Stimulated activated CD4-positive, alpha-beta T cell treated with anti-CD3 and anti-CD28 coated beads, Interleukin-15, amount 100 ng/mL, for 1 hour (primary cell): ENCODE measurements around the gene CD70.
"Not testable (repeated sequence)": the region's sequence is repeated elsewhere in the genome, so short reads cannot be mapped to it uniquely, and the experiment has no call there.

Source experiments
- DNase-seq, 2 donors: peaks; one replicate each; pipeline ENCODE4 v3.0.0-alpha.2; 2020; ENCODE audit warnings: low read depth in 1 of 2, low spot score in 1 of 2

CD70 gene

DNA sequence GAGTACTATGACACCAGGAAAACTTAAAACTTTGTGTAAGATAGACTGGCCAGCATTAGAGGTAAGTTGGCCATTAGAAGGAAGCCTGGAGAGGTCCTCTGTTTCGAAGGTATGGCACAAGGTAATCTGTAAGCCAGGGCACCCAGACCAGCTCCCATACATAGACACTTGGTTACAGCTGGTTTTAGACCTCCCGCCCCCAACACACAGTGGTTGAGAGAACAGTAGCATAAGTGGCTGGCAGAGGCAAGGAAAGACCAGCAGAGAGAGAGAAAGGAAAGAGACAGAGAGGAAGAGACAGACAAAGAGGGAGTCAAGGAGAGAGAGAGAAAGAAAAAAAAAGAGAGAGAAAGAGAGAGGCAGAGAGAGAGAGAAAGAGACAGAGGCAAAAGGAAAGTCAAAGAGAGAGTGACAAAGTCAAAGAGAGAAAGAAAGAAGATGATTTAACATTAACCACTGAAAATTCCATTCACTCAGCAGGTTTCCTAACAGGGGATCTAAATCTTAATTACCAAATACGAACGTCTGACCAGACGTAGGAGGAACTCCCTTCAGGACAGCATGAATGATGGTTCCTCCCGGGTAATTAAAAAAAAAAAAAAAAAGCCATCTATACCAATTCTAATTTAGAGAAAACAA is 7.4 kb upstream of the CD70 start:
- not testable (repeated sequence) for DNase-seq

- DNase-seq: not testable (repeated sequence)
Observed at GRCh38 chr19:6597471-6598253, 6.7 kb upstream of the CD70 start.

DNA sequence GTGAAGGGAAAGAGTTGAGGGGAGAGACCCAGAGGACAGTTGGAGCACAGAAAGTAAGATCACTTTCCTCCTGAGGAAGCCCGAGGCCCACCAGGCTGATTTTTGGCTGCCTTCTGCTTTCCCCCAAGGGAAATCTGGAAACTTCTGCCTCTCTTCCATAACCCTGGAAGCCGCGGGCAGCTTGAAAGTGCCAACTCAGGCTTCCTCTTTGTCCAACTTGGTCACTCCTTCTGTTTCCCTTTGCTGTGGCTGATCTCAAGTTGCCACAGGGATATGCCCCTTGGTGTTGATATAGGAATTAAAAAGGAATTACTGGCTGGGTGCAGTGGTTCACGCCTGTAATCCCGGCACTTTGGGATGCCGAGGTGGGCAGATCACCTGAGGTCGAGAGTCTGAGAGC is 5.7 kb upstream of the CD70 start:
- no peak for DNase-seq

GRCh38 chr19:6593651-6594416 is 2.9 kb upstream of the CD70 start:
- DNase-seq: no peak

DNA sequence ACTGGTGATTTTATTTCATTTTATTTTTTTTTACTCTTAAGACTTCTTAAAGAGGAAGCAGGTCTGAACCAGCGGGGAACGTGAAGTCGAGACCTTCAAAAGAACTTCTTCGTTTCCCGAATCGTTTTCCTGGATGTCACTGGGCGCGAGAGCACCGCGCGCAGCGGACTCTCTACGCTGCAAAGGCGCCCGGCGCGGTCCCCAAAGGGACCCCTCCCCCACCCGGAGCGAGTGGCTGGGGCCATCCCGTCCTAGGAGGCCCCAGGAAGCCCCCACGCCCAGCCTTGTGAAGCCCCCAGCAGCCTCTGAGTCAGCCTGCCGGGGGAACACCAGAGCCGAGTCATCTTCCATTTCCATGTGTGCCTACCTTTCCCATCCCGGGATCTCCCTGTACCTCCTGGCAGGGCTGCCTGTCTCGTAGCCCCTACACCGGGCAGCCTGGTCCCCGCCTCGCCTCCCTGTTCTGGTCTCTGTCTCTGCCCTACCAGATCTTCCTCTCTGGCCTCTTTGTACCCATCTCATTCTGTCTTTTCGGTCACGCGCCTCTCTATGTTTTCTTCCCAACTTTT is 608 bp downstream of the CD70 start:
- no peak for DNase-seq

GRCh38 chr19:6589711-6590257 is 1.2 kb downstream of the CD70 start:
- no peak for DNase-seq

GRCh38 chr19:6588508-6589345 is 2.2 kb downstream of the CD70 start:
- no peak for DNase-seq

DNA sequence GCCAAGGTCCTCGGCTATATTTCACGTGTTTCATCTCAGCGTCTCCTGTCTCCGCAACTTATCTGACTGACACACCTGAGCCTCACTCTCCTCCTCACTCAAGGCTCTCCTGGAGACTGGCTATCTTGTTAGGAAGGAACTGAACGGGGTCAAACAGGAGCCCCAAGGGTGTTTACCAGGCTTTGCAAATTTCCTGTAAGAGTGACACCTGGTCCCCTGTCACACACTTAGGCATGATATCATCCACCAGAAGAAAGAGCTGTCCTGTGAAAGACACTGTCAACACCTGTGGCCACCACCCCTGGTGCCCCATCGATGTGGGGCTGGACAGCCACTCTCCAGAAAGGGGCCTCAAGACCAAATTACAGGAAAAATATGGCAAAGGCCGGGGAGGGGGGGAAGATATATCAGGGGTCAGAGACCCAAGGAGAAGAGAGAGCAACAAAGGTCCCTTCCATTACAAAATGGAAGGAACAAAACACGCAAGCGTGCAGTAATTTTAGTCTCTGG is 2.9 kb downstream of the CD70 start:
- DNase-seq: no peak

GRCh38 chr19:6587093-6587820 is 3.7 kb downstream of the CD70 start:
- DNase-seq: no peak

DNA sequence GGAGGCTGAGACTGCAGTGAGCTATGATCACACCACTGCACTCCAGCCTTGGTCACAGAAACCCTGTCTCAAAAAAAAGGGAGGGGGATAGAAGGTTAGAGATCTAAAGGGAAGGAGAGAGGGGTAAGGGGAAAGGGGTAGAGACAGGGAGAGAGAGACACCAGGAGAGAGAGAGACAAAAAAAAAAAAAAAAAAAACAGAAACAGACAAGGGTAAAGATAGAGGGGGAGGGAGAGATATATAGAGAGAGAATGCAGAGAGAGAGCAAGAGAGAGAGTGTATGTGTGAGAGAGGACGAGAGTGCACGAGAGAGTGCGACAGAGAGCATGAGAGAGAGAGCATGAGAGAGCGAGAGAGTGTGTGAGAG is 4.2 kb downstream of the CD70 start:
- DNase-seq: no peak

- DNase-seq: no peak
Observed at GRCh38 chr19:6586056-6586455, 4.9 kb downstream of the CD70 start.

DNA sequence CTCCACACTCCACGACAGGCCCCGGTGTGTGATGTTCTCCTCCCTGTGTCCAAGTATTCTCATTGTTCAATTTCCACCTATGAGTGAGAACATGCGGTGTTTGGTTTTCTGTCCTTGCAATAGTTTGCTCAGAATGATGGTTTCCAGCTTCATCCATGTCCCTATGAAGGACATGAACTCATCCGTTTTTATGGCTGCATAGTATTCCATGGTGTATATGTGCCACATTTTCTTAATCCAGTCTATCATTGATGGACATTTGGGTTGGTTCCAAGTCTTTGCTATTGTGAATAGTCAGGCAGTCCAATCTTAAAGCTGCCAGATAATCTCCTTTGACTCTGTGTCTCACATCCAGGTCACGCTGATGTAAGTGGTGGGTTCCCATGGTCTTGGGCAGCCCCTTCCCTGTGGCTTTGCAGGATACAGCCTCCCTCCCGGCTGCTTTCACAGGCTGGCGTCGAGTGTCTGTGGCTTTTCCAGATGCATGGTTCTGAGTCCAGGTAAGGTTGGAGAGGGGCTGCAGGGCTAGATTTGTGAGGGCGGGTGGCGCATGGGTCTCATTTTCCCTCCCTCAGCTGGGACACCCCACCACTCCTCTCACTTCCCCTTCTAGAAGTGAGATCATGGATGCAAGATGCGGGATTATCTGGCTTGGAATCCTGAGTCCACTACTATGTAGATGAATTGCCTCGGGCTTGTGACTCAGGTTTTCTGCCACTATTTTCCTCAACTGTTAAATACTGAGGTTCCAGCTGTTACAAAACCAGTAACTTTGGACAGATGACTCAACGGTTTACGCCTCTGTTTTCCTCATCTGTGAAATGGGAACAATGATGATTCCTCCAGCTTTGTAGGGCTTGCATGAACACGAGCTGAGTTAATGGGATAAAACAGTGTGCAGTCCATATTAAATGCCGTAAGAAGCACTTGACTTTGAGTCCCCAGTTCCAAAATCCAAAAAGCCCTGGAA is 8.2 kb downstream of the CD70 start:
- DNase-seq: not testable (repeated sequence)

- DNase-seq: no peak
Observed at GRCh38 chr19:6580313-6580712, 10.6 kb downstream of the CD70 start.

DNA sequence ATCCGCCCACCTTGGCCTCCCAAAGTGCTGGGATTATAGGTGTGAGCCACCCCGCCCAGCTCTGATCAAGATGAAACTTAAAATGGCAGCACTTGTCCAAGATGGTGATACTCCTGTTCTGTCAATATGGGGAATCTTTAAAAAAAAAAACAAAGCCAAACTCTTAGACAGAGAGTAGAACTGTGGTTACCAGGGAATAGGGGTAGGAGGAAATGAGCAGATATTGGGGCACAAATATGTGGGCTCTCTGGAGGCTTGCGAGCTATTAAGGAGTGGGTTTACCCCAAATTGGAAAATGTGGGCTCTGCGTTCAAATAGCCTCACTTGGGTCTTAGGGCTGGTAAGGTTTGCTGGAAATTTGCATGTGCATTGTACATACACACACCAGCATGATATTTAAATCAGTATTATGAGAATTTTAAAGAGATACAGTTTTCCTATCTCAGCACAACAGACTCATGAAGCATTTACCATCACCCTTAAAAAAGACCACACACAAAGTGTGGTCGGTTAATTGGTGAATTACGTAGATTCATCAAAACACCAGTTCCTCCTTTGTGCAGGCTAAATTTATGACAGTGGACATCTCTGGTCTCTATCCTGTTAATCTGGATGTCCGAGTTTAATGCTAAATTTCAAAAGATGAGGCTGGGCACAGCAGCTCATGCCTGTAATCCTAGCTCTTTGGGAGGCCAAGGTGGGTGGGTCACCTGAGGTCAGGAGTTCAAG is 11.3 kb downstream of the CD70 start:
- DNase-seq: no peak

DNA sequence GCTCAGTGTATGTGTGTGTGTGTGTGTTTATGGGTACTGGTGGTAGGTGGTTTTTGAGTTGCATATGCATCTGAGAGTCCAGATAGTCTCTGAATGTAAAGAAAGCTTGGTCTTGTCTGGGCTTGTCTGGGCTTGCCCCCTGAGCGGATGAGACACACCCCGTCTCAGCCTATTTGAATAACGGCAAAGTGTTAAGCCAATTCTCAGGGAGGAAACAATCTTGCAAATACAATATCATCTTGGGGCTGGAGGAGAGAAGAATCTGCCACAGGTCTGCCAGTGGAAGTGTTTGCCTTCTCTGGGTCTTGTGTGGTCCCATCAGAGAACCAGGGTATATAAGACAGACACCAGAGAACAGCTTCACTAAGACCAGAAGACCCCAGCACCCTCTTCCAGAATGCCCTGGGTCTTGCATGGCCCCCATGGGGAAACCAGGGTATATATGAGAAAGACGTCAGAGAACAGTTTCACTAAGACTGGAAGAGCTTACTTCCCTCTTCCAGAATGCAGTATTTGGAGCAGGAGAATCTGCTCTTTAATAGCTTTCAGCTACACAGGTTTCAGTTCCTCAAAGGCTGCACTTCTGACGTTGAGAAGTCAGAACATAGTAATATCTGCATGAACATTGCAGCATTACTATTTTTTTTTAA is 13.3 kb downstream of the CD70 start:
- DNase-seq: no peak

DNA sequence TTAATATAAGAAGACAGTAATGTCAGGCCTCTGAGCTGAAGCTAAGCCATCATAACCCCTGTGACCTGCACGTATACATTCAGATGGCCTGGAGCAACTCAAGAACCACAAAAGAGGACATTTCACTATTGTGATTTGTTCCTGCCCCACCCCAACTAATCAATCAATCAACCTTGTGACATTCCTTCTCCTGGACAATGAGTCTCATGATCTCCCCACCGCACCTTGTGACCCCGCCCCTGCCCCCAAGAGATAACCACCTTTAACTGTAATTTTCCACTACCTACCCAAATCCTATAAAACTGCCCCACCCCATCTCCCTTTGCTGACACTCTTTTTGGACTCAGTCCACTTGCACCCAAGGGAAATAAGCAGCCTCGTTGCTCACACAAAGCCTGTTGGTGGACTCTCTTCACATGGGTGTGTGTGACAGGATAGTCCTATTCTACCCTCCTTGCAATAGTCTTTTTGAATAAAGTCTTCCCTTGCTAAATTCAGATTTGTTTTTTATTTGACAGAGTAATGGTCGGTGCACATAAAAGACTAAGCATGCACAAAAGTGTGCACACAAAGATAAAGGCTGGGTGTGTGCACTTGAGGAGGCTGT is 14.0 kb downstream of the CD70 start:
- DNase-seq: no peak

DNA sequence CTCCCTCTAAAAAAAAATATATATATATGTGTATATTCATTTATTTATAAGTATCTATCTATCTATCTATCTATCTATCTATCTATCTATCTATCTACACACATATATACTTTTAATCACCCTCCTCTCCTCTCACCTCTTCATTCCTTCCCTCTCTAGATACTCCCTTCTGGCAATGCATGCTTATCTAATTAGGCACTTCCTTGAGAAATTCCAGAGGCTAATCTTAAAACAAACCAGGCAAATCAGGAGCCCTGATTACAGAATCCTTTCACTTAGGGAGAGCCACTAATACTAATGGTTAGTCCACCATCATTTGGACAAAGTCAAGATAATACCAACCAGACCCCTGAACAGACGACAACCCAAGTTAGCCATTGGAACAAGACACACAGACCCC is 17.6 kb downstream of the CD70 start:
- DNase-seq: no peak
